NOMO-1 treated with dmso at 0.1 percent for 144 hours (cell line): ENCODE results near the gene NCOA5.
"Not testable (repeated sequence)": the region's sequence is repeated elsewhere in the genome, so short reads cannot be mapped to it uniquely, and the experiment has no call there.

Experiments used
- DNase-seq: peaks from one replicate; lab custom pipeline; 2025; ENCODE audit not compliant: unreplicated experiment; lab: John Stamatoyannopoulos, UW

The NCOA5 gene

DNA sequence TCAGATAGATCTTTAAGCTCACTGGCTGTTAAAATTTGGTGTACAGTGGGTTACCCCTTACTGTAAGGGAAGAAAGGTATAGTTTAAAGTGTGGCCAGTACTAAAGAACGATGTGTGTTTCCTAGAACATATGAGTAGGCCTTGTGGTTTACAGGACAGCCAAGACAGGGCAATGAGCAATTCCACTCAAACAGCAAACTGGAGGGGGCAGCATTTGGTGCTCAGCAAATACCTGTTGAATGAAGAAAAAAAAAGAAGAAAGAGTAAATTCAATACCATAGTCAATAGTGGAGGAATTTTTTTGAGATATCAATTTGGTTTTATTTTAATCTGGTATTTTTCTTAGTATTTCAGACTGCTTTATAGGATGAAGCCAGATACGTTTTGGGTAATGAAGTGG lies 3.8 kb upstream of the NCOA5 start:
- DNase-seq, result no peak

DNA sequence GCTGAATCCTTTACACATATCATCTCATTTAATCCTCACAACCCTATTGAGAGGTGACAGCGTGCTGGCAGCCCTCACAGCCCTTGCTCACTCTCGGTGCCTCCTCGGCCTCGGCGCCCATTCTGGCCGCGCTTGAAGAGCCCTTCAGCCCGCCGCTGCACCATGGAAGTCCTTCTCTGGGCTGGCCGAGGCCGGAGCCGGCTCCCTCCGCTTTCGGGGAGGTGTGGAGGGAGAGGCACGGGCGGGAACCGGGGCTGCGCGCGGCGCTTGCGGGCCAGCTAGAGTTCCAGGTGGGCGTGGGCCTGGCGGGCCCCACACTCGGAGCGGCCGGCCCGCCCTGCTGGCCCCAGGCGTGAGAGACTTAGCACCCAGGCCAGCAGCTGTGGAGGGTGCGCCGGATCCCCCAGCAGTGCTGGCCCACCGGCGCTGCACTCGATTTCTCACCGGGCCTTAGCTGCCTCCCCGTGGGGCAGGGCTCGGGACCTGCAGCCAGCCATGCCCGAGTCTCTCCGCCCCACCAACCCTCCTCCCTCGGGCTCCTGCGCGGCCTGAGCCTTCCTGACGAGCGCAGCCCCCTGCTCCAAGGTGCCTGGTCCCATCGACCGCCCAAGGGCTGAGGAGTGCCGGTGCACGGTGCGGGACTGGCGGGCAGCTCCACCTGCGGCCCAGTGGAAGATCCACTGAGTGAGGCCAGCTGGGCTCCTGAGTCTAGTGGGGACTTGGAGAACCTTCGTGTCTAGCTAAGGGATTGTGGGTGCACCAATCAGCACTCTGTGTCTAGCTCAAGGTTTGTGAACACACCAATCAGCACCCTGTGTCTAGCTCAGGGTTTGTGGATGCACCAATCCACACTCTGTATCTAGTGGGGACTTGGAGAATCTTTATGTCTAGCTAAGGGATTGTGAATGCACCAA lies 2.1 kb upstream of the NCOA5 start:
- DNase-seq, result not testable (repeated sequence)

DNA sequence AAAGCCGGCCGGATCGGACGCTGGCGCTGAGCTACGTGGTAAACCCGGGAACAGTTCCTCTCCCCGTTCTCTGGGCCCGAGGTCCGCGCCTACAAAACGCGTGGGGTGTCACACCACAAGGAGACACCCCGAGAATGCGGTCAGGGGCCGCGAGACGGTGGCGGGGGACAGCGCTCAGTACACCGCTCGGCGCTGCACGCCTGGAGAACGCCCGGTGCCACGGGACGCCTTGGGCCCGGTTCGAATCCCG lies 670 bp downstream of the NCOA5 start:
- DNase-seq, result no peak

DNA sequence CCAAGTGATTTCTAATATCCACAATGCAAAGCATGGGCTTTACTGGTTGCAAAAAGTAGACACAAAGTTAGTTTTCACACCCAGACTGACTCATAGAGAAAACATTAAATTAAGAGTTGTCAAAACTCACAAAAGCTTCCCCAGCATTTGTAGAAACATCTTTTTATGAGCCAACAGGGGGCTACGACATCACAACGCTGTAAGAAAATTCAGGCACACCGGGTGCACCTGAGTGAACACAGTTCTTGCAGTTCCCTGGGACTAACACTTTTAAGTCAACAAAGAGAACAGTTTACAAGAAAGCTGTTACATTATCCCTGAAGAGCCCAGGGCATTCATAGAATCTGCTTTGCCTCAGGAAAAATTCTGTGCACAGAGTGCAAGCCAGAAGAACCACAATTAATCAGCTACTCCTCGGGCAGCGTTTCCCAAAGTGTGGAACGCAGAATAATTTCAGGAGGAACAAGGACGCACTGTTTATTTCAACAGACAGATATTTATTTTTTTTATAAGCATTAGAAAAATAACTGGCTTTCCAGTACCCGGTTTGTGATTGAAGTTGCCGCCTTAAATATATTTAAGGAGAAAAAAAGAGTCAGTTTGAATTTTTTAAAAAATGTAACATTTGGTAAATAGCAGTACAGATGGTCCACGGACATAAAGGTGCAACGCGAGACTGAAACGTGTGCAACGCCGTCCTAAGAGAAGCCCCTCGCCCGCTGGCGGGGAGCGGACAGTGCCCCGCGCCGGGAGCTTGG lies 1.2 kb downstream of the NCOA5 start:
- DNase-seq, result no peak

DNA sequence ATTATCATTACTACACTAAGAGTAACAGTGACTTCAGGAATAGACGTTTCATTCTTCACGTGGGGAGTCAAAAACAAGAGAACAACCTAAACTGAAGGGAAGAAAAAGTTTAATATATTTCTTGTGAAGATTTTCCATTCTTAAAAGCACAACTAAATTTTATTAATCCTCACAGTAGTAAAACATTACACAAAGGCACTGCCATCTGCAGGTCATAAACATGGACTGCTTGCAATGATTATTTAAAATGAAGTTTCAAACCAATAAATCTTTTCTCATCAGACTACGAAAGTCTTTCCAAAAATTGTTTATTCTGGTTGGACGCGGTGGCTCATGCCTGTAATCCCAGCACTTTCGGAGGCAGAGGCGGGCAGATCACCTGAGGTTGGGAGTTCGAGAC lies 2.6 kb downstream of the NCOA5 start:
- no peak for DNase-seq

DNA sequence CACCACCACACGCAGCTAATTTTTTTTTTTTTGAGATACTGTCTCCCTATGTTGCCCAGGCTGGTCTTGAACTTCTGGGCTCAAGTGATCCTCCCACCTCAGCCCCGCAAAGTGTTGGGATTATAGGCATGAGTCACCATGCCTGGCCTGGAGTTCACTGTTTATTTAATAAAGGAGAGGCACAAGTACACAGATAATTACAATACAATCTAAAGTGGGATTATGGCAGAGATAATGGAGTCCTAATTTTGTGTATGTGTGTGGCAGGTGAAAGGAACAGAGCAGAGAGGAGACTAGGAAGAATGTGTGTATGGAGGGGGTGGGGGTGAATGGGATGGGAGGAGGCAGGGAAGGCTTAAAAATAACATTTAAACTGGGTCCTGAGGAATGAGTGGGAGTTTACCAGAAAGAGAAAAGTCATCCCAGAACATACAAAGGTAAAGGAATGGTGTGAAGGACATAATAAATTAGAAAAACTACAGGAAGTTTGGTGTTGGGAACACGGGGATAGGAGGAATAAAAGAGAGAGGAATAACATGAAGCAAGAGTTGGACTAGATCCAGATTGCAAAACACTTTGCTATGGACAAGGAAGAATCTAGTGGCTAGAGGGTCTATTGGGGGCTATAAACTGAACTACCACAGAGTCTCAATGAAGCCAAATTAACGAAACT lies 4.4 kb downstream of the NCOA5 start:
- no peak for DNase-seq

DNA sequence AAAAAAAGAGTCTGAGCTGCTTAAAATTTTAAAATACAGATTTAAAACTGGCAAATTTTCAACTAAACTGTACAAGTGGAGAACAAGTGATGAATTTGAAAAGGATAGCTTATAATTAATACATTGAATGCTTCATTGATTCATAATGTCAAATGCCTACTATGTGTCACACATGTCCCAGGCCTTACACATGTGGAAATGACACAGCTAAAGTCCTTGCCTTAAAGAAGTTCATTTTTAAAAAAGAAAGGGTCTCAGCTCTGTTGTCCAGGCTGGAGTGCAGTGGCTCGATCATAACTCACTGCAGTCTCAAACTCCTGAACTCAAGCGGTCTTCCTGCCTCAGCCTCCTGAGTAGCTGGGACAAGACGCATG lies 5.0 kb downstream of the NCOA5 start:
- no peak for DNase-seq

DNA sequence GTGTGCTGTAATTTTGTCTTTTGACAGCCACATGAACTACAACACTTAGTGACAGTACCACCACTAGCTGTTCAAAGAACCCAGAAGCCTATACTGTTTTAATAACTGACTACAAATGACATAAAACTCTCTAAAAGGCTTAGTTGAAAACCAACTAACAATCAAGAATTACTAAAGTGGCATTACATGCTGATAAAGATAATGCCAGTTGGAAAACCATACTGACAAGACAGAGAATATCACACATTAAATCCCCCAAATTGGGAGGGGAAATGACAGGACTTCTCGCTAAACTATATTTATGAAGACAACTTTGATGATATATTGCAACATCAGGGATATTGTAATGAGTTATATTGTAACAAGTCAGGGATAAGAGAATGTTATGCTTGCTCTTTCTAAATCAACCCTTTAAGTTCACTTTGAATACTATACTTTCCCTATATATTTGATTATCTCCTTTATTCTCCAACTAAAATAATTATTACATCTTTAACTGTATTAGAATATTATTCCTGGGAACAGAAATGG lies 6.2 kb downstream of the NCOA5 start:
- no peak for DNase-seq

DNA sequence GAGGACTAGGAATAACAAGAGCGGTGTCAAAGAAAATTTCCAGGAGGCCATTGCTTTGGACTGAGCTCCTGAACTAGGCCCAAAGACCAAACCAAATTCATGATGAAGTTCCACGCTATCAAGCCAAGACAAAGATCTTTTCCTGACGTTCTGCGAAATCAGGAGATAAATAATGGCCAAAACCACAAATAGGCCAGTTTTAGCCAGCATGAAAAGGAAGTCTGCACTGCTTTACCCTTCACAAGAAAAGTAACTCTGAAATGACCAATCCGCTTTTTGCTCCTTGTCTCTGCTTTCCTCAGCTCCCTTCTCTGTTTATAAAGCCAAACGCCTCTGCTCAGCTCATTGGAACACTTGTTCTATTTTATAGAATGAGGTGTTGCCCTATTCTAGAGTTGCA lies 6.7 kb downstream of the NCOA5 start:
- DNase-seq, result no peak

DNA sequence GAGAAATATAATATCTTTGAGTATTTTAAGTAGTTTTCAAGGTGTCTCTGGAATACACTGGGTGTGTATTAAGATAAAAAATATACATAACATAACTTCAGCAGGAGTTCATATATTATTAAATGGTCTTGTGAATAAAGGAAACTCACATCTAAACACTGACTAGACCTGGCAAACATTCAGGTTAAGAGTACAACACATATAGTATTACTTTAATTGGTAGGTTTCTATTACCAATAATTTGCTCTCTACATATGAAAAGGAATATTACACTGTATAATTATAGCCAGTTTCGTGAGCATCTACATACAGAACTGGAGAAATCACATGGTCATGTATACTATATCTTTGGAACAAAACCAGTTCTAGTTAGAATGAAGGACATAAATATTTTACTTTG lies 8.7 kb downstream of the NCOA5 start:
- no peak for DNase-seq

DNA sequence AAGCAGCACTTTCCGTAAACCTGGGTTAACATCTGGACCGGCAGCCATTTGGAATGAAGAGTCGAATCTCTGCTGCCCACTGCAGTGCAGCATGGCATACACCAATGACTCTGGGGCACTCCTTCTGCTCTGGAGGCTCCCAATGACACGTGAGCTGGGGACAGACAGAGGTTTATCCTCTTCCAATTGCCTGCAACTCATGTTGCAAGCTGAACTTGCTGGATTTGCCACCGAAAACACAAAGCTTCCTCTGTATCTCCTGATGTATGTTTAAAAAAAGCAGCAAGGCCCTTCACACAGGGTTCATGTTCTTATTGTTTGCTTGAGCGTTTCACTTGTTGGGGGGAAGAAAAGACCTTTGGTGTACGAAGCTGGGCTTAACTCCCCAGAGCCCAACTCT lies 10.8 kb downstream of the NCOA5 start:
- DNase-seq, result no peak

DNA sequence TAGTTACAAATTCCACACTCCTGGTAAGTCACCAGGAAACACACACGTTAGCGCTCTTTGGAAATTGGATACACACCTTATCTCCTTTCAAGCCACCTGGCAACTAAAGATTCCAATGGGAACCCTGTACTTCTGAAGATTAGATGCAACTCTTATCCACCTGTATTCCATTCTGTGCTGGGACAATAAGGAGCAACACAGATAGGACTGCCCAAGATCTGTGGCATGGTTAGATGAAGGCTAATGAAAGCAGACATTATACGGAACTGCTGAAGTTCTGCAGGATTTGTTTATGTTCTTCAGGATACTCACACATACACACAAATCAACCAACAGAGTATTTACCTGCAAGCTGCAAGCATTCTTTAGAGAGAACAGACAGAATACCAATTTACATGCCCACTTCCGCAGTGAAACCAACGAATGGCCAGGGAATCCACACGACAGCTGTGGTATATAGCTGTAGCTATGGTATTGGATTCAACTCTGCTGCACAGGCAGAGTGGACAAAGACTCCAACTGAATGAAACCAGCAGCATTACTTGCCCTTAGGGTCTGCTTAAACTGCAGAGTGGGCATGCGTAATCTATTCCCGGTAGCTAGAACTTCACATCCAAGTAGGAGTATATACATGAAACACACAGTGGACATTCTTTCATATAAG lies 12.0 kb downstream of the NCOA5 start:
- no peak for DNase-seq

DNA sequence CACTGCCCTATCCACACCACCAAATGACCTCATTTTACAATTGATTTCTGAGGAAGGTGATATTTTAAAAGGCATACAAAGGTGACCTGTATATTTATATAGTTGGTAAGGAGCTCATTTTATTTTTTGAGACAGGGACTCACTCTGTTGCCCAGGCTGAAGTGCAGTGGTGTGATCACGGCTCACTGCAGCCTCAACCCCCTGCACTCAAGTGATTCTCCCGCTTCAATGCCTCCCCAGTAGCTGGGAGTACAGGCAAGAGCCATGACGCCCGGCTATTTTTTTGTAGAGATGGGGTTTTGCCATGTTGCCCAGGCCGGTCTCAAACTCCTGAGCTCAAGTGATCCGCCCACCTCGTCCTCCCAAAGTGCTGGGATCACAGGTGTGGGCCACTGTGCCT lies 13.0 kb downstream of the NCOA5 start:
- DNase-seq, result no peak

DNA sequence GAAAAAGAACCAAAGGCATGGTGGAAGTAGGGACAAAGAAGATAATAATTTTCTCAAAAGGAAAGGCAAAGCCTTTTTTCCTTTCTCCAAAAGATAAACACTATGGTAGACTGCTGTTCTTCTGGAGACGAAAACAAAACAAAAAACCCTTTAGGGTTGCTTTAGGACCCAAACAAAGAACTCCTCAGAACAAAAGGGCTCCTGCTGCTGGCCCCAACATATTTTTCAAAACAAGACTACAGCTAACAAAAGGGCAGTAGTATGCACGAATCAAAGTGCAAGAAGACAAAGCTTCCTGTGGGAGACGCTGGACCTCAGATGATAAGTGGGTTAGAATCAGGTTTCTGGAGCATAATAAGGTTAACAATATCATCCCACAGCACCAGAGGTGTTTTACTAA lies 15.8 kb downstream of the NCOA5 start:
- DNase-seq, result no peak

DNA sequence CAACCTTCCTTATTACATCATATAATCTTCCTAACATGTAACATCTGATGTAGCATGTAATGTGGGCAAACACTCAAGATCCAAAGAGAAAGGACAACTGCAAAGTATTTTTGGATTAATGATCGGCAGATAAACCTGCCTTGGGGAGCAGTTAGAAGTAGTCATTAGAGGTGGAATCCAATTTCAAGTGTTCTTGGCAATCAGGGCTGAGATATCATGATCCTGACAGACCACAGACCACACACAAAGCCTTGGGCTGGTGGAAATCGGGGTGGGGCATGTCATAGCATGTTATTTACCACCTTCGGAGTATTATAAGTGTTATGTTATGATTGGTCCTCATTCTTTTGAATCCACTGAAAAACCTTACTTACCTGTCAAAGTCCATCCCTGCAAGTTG lies 16.3 kb downstream of the NCOA5 start:
- no peak for DNase-seq

DNA sequence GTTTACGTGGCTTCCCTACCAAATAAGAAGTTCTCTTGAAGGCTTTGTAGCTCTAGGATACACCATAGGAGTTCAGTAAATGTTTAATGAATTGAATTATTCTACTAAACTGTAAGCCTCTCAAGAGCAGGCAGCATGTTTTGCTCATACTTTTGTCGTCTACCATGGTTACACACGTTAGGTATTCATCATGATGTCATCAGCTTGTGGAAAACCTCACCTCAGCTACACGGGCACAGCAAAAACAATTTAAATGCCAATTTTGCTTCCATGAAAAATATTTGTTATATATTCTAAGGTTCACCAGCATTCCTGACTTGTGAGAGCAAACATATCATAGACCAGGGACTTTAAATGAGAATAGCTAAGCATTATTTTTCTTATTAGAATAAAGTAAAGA lies 16.7 kb downstream of the NCOA5 start:
- DNase-seq, result no peak

DNA sequence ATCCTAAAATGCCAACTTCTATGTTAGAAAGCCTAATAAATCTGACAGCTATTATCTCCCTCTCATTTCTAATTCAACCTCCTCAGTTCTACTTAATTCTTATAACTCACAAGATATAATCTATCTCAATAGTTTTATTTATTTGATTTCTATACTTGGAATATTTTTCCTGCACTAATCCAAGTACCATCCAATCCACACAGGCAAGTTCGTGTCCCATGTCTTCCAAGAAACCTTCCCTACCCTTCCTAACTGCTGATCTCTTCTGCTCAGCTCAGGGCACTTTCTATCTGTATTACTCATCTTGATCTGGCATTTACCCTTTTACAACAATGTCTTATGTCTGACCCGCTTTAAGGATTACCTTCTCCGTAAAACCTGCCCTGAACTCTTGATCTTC lies 18.2 kb downstream of the NCOA5 start:
- DNase-seq, result no peak

DNA sequence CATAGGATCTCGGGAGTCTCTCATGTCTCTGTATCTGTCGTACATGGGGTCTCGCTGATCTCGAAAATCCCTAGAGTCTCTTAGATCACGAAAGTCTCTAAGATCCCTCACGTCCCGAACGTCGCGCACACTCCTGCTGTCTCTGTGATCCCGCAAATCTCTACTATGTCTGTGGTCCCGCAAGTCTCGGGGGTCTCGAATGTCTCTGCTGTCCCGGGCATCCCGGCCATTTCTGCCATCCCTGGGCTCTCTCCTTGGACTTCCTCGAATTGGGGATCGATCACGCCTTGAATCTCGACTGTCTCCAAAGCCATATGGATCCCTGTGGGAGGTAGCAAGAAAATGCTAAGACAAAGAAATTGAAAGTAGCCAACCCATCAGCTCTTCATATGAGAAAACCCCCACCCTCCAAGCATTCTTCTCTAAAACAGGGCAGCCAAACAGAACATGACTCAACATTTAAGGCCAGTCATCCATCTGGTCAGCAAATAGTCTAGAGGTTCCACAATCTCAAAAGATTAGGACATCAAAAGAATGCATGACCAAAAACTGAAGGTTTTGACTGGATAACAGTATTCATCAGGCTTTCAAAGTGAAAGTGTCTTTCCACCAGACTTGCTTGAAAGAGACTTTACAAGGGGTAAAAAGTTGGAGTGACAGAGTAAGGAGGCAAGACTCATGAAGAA lies 19.4 kb downstream of the NCOA5 start:
- no peak for DNase-seq

DNA sequence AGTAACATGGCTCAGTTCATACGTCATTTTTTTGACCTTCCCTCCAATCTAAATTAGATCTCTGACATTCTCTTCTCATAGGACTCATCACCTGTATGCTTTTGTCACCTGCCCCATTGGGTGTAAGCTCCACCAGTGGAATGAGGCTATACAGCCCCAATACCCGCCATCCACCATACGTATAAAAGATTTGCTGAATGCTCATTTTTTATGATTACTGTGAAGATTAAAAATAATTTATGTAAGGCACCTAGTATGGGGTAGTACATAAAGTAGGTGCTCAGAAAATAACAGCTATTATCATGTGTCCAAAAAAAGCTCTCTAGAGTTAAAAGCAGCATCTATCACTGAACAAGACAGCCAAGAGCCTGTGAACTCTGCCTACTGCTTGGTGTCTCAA lies 24.1 kb downstream of the NCOA5 start:
- DNase-seq, result no peak

DNA sequence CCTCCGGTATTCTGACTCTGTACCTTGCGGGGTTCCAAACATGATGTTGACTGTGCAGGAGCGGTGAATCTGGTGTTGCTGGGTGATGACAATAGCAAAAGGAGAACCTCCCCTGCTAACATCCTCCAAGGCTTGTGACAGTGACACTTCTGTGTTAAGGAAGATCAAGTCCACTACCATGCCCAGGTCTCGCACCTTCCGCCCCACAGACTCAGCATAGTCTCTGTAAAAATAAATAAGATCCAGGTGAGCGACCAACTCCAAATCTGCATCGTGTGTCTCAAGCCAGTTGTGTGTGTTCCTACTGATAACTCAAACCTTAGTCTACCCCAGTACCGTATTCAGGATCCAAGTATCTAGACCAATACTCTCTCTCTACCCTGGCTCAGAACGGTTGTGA lies 24.8 kb downstream of the NCOA5 start:
- no peak for DNase-seq

DNA sequence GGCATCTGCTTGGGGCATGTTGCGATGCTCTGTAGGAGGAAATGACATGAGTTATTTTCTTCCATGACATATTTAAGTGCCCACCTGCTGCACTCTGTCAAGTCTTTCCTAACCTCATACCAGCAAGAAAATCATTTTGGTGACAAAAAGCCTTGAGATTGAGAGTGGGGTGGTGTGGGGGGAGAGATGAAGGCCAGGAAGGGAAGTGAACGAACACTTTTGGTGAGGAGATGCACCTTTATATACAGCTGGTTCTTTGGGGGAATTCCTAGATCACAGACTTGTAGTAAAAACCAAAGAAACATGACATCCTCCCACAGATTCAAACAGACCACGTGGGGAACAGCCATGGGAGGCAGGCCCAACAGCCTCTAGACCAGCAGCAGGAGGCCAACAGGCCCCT lies 26.1 kb downstream of the NCOA5 start:
- DNase-seq, result no peak
